GM23338 (cell line): ENCODE data around the gene FTCD. TPM values are rescaled to one million over a fixed set of nuclear protein-coding genes. Genes with fewer than 3 reads are reported as not detected.

Experiments used
- ATAC-seq: fragments of 200-7000 bp; cut with Tn5 transposase; 3 replicates; pipeline ENCODE4 v1.9.1; 2020
- DNase-seq: peaks from one replicate; pipeline ENCODE4 v3.0.0-alpha.2; 2015; ENCODE audit warnings: low spot score
- H2AFZ ChIP-seq: fragments of 200-600 bp; sonication (generic); 2 replicates; pipeline ENCODE4 v1.8.0; 2016; ENCODE audit warnings: antibody characterized with exemption, mild to moderate bottlenecking, moderate library complexity
- H3F3A ChIP-seq: fragments of 200-600 bp; sonication (generic); replicated peaks from 2 replicates; pipeline ENCODE4 v1.8.0; 2017; ENCODE audit warnings: antibody characterized with exemption, mixed run types, low read depth
- H3K27ac ChIP-seq: fragments of 200-600 bp; sonication (generic); 2 replicates; pipeline ENCODE4 v1.6.1; 2016; ENCODE audit warnings: low read depth
- H3K27me3 ChIP-seq: fragments of 200-600 bp; sonication (generic); 2 replicates; pipeline ENCODE4 v1.8.0; 2016; ENCODE audit warnings: mild to moderate bottlenecking, mixed run types, moderate library complexity; ENCODE audit not compliant: insufficient read depth
- H3K36me3 ChIP-seq: fragments of 200-600 bp; sonication (generic); 2 replicates; pipeline ENCODE4 v1.8.0; 2016; ENCODE audit warnings: mild to moderate bottlenecking; ENCODE audit not compliant: insufficient read depth
- H3K4me1 ChIP-seq: fragments of 200-600 bp; sonication (generic); 2 replicates; pipeline ENCODE4 v1.8.0; 2016; ENCODE audit warnings: mild to moderate bottlenecking, moderate library complexity; ENCODE audit not compliant: insufficient read depth
- H3K4me2 ChIP-seq: fragments of 200-600 bp; sonication (generic); 2 replicates; pipeline ENCODE4 v1.7.1; 2017; ENCODE audit warnings: mixed run types
- H3K4me3 ChIP-seq: fragments of 200-600 bp; sonication (generic); 2 replicates; pipeline ENCODE4 v1.6.1; 2016; ENCODE audit warnings: mixed run types
- H3K79me2 ChIP-seq: fragments of 200-600 bp; sonication (generic); replicated peaks from 2 replicates; pipeline ENCODE4 v1.8.0; 2017; ENCODE audit warnings: mild to moderate bottlenecking; ENCODE audit not compliant: insufficient read depth
- H3K9me2 ChIP-seq: fragments of 200-600 bp; sonication (generic); 2 replicates; pipeline ENCODE4 v1.8.0; 2017; ENCODE audit not compliant: insufficient read depth
- H4K20me1 ChIP-seq: fragments of 200-600 bp; sonication (generic); replicated peaks from 2 replicates; pipeline ENCODE4 v1.8.0; 2017; ENCODE audit warnings: mild to moderate bottlenecking; ENCODE audit not compliant: insufficient read depth
- H3K27ac Mint-ChIP-seq: 2 replicates; pipeline ENCODE4 v1.8.0; 2020; ENCODE audit warnings: inconsistent platforms, mild to moderate bottlenecking, moderate library complexity, mixed read lengths
- H3K27me3 Mint-ChIP-seq: 3 replicates; pipeline ENCODE4 v1.8.0; 2022; ENCODE audit warnings: low read depth, mild to moderate bottlenecking, moderate library complexity, mixed read lengths, inconsistent platforms; ENCODE audit not compliant: insufficient read depth, poor library complexity
- H3K36me3 Mint-ChIP-seq: 3 replicates; pipeline ENCODE4 v1.8.0; 2021; ENCODE audit warnings: low read depth, mild to moderate bottlenecking, inconsistent platforms, moderate library complexity, mixed read lengths
- H3K4me1 Mint-ChIP-seq: 3 replicates; pipeline ENCODE4 v1.8.0; 2020; ENCODE audit warnings: mild to moderate bottlenecking, inconsistent platforms, mixed read lengths
- H3K4me3 Mint-ChIP-seq: 3 replicates; pipeline ENCODE4 v1.8.0; 2021; ENCODE audit warnings: moderate library complexity, mild to moderate bottlenecking, inconsistent platforms, mixed read lengths
- H3K9me3 Mint-ChIP-seq: 3 replicates; pipeline ENCODE4 v1.8.0; 2020; ENCODE audit warnings: moderate library complexity, mild to moderate bottlenecking, inconsistent platforms, mixed read lengths
- ETS1 ChIP-seq: IDR thresholded peaks from 2 replicates; pipeline ENCODE4 v1.6.1; 2016; ENCODE audit warnings: antibody characterized with exemption
- EZH2 ChIP-seq: fragments of 200-600 bp; sonication (generic); IDR thresholded peaks from one replicate; pipeline ENCODE4 v1.8.0; 2017; ENCODE audit warnings: antibody characterized with exemption, mild to moderate bottlenecking, low read depth; ENCODE audit not compliant: unreplicated experiment
- EZH2phosphoT487 ChIP-seq: fragments of 200-600 bp; sonication (generic); IDR thresholded peaks from one replicate; pipeline ENCODE4 v1.8.1; 2018; ENCODE audit warnings: antibody characterized with exemption; ENCODE audit not compliant: unreplicated experiment
- JUNB ChIP-seq: IDR thresholded peaks from one replicate; pipeline ENCODE4 v1.6.1; 2016; ENCODE audit warnings: antibody characterized with exemption; ENCODE audit not compliant: unreplicated experiment
- NANOG ChIP-seq: IDR thresholded peaks from 2 replicates; pipeline ENCODE4 v1.6.1; 2016; ENCODE audit warnings: antibody characterized with exemption, borderline replicate concordance
- REST ChIP-seq: IDR thresholded peaks from one replicate; pipeline ENCODE4 v1.6.1; 2018; ENCODE audit warnings: antibody characterized with exemption; ENCODE audit not compliant: unreplicated experiment
- polyA plus RNA-seq: library from polyadenylated mRNA; unstranded; fragments of >200 nt; fragmentation: Nextera tagmentation; extraction: Ambion mirVana; gene quantifications from 2 replicates; pipeline ENCODE4 v1.2.1, GENCODE V29; 2016
- total RNA-seq: library from RNA; depleted of rRNA; stranded (reverse); fragments of >200 nt; shearing (Covaris generic); gene quantifications from 2 replicates; pipeline ENCODE4 v1.2.3, GENCODE V29; 2014
- TF ChIP-seq, protein P1 (sequence below): fragments of 250-450 bp; sonication (Bioruptor Pico); IDR thresholded peaks from 2 replicates; pipeline ENCODE4 v1.5.0; 2020; ENCODE audit warnings: mild to moderate bottlenecking, moderate library complexity
- TF ChIP-seq, protein P2 (sequence below), 2 experiments: fragments of 200-600 bp in 1 of 2; sonication (generic) in 1 of 2; conservative IDR thresholded peaks; 2 replicates each; pipeline versions ENCODE4 v1.5.1 to v1.6.1; 2016 to 2017; ENCODE audit warnings: antibody characterized with exemption in 2 of 2, low read depth in 2 of 2, mild to moderate bottlenecking in 2 of 2, moderate library complexity in 1 of 2

The FTCD gene
- total and polyA plus RNA-seq, 2 experiments from 2014 or later, result 0.90 to 2.3 TPM

DNA sequence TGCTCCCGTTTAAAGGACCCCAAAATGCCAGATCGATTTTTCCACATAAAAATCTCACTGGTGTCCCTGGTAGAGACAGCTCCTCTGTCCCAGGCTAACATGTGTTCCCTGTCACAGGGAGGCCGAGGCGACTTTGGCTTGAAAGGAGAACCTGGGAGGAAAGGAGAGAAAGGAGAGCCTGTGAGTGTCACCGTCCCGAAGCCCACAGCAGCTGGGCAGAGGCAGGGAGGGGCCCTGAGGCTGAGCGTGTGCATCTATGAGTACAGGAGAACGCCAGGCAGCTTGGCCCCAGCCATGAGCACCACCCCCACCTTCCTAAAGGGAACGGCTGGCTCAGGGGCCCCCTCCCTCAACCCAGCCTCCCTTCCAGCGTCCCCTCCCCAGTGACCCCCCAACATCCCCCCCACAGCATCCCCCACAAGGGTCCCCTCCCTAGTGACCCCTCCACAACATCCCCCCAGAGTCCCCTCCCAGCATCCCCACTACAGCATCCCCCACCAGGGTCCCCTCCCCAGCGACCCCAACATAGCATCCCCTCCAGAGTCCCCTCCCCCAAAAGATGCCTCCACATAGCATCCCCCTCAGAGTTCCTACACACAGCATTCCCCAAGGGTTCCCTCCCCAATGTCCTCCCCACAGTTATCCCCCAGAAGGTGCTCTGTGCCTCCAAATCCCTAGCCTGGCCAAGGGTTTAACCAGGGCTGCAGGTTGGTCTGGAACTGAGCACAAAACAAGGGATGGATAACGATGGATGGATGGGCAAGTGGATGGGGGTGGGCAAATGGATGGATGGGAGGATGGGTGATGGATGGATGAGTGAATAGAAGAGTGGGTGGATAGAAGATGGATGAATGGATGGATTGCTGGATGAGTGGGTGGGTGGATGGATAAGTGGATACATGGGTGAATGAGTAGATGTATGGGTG, 32.4 kb downstream of the FTCD start (continued):
- no peak for TF ChIP-seq REST
- TF ChIP-seq EZH2phosphoT487, result no peak
- TF ChIP-seq ETS1, result no peak

GRCh38 chr21:46122237-46122671, 33.1 kb downstream of the FTCD start:
- Mint-ChIP-seq H3K4me1 (no peaks in the 10 kb centered on the region), H3K4me3 (no peak overlapping the region), H3K27ac (no peak overlapping the region), H3K9me3 (no peaks in the 10 kb centered on the region), H3K36me3 (peaks cover 9% of the 10 kb centered on the region; the same call in 2 of the 3 replicates), H3K27me3 (peaks cover 4% of the 10 kb centered on the region)
- Histone ChIP-seq H3K79me2 (no peaks in the 10 kb centered on the region), H3K9me2 (no peaks in the 10 kb centered on the region), H3K36me3 (no peaks in the 10 kb centered on the region), H3K4me1 (no peaks in the 10 kb centered on the region), H3K4me3 (no peak overlapping the region), H3K27me3 (no peaks in the 10 kb centered on the region), H2AFZ (no peak overlapping the region), H4K20me1 (no peaks in the 10 kb centered on the region), H3K27ac (no peak overlapping the region), H3K4me2 (no peak overlapping the region), H3F3A (no peaks in the 10 kb centered on the region)
- ATAC-seq (no peak), DNase-seq (no peak)
- TF ChIP-seq NANOG, result no peak
- no peak for TF ChIP-seq EZH2
- TF ChIP-seq, protein P1, sequence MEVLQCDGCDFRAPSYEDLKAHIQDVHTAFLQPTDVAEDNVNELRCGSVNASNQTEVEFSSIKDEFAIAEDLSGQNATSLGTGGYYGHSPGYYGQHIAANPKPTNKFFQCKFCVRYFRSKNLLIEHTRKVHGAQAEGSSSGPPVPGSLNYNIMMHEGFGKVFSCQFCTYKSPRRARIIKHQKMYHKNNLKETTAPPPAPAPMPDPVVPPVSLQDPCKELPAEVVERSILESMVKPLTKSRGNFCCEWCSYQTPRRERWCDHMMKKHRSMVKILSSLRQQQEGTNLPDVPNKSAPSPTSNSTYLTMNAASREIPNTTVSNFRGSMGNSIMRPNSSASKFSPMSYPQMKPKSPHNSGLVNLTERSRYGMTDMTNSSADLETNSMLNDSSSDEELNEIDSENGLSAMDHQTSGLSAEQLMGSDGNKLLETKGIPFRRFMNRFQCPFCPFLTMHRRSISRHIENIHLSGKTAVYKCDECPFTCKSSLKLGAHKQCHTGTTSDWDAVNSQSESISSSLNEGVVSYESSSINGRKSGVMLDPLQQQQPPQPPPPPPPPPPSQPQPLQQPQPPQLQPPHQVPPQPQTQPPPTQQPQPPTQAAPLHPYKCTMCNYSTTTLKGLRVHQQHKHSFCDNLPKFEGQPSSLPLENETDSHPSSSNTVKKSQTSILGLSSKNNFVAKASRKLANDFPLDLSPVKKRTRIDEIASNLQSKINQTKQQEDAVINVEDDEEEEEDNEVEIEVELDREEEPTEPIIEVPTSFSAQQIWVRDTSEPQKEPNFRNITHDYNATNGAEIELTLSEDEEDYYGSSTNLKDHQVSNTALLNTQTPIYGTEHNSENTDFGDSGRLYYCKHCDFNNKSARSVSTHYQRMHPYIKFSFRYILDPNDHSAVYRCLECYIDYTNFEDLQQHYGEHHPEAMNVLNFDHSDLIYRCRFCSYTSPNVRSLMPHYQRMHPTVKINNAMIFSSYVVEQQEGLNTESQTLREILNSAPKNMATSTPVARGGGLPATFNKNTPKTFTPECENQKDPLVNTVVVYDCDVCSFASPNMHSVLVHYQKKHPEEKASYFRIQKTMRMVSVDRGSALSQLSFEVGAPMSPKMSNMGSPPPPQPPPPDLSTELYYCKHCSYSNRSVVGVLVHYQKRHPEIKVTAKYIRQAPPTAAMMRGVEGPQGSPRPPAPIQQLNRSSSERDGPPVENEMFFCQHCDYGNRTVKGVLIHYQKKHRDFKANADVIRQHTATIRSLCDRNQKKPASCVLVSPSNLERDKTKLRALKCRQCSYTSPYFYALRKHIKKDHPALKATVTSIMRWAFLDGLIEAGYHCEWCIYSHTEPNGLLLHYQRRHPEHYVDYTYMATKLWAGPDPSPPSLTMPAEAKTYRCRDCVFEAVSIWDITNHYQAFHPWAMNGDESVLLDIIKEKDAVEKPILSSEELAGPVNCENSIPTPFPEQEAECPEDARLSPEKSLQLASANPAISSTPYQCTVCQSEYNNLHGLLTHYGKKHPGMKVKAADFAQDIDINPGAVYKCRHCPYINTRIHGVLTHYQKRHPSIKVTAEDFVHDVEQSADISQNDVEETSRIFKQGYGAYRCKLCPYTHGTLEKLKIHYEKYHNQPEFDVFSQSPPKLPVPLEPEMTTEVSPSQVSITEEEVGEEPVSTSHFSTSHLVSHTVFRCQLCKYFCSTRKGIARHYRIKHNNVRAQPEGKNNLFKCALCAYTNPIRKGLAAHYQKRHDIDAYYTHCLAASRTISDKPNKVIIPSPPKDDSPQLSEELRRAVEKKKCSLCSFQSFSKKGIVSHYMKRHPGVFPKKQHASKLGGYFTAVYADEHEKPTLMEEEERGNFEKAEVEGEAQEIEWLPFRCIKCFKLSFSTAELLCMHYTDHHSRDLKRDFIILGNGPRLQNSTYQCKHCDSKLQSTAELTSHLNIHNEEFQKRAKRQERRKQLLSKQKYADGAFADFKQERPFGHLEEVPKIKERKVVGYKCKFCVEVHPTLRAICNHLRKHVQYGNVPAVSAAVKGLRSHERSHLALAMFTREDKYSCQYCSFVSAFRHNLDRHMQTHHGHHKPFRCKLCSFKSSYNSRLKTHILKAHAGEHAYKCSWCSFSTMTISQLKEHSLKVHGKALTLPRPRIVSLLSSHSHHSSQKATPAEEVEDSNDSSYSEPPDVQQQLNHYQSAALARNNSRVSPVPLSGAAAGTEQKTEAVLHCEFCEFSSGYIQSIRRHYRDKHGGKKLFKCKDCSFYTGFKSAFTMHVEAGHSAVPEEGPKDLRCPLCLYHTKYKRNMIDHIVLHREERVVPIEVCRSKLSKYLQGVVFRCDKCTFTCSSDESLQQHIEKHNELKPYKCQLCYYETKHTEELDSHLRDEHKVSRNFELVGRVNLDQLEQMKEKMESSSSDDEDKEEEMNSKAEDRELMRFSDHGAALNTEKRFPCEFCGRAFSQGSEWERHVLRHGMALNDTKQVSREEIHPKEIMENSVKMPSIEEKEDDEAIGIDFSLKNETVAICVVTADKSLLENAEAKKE, result no peak
- TF ChIP-seq, protein P2, sequence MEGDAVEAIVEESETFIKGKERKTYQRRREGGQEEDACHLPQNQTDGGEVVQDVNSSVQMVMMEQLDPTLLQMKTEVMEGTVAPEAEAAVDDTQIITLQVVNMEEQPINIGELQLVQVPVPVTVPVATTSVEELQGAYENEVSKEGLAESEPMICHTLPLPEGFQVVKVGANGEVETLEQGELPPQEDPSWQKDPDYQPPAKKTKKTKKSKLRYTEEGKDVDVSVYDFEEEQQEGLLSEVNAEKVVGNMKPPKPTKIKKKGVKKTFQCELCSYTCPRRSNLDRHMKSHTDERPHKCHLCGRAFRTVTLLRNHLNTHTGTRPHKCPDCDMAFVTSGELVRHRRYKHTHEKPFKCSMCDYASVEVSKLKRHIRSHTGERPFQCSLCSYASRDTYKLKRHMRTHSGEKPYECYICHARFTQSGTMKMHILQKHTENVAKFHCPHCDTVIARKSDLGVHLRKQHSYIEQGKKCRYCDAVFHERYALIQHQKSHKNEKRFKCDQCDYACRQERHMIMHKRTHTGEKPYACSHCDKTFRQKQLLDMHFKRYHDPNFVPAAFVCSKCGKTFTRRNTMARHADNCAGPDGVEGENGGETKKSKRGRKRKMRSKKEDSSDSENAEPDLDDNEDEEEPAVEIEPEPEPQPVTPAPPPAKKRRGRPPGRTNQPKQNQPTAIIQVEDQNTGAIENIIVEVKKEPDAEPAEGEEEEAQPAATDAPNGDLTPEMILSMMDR (conservative IDR thresholded peaks at IDR 0.05; ENCODE audit: low read depth in 2 of 2), result no peak
- no peak for TF ChIP-seq JUNB
- no peak for TF ChIP-seq ETS1
